OCI-LY1 (cell line): Measurements from ENCODE around the gene PSMC3IP.

ENCODE experiments used
- CTCF ChIP-seq: fragments of 200-600 bp; sonication (generic), shearing (Covaris generic); IDR thresholded peaks from 2 replicates; pipeline ENCODE4 v1.5.1; 2017; ENCODE audit warnings: mild to moderate bottlenecking, antibody characterized with exemption, low read length, moderate library complexity, mixed read lengths
- EZH2 ChIP-seq: fragments of 200-600 bp; sonication (generic), shearing (Covaris generic); IDR thresholded peaks from 2 replicates; pipeline ENCODE4 v1.8.0; 2017; ENCODE audit warnings: borderline replicate concordance, mixed run types, mild to moderate bottlenecking, antibody characterized with exemption, low read length, moderate library complexity, mixed read lengths

DNA sequence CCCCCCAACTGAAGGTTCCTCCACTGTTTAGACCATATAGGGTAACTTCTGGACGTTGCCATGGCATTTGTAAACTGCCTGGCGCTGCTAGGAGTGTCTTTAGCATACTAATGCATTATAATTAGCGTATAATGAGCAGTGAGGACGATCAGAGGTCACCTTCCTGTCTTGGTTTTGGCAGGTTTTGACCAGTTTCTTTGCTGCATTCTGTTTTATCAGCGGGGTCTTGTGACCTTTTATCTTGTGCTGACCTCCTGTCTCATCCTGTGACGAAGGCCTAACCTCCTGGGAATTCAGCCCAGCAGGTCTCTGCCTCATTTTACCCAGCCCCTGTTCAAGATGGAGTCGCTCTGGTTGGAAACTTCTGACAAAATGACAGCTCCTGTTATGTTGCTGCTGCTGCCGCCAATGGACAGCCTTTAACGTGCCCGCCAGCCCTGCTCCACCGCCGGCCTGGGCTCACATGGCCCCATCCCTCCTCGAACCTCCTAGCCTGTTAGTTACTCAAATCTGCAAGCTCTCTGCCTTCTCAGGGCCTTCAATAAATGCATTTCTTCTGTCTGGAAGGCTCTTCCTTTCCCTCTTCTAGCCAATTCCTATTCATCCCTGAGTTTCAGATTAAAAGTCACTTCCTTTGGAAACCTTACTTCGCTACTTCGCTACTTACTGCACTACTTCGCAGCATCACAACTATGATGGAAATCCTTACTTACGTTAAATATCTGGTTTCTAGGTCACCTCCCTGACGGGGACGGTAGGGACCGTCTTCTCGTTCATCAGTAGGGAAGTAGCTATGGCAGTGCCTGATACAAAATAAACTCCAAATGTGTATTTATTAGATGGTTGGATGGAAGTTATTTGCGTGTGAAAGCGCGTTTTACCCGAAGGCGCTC is 42.1 kb downstream of the PSMC3IP start:
- TF ChIP-seq CTCF (no peak), EZH2 (no peak)
